Stimulated activated CD4-positive, alpha-beta T cell treated with anti-CD3 and anti-CD28 coated beads, Interleukin-2, amount 100 ng/mL, for 48 hours (primary cell): ENCODE measurements around the gene FAIM2.

ENCODE experiments used
- DNase-seq, 2 donors: peaks; one replicate each; pipeline ENCODE4 v3.0.0-alpha.2; 2020

FAIM2 gene

DNA sequence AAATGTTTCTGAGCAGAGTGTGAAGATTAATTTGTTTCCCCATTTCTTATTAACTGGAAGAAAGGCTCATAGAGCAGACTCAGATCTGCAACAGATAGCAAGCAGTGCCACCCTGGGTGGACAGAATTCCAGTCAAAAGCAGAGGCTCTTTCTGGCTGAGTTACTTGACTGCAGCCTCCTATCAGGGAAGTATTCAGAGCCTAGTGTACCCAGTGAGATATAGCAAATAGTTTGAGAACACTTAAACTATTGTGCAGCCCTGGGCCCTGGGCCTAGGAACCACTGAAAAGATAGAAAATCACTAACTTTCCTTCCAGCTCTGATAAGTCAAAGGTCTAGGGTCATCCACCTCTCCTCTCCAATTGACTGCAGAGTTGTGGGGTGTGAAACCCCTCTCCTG, 35.6 kb upstream of the FAIM2 start:
- no peak for DNase-seq

DNA sequence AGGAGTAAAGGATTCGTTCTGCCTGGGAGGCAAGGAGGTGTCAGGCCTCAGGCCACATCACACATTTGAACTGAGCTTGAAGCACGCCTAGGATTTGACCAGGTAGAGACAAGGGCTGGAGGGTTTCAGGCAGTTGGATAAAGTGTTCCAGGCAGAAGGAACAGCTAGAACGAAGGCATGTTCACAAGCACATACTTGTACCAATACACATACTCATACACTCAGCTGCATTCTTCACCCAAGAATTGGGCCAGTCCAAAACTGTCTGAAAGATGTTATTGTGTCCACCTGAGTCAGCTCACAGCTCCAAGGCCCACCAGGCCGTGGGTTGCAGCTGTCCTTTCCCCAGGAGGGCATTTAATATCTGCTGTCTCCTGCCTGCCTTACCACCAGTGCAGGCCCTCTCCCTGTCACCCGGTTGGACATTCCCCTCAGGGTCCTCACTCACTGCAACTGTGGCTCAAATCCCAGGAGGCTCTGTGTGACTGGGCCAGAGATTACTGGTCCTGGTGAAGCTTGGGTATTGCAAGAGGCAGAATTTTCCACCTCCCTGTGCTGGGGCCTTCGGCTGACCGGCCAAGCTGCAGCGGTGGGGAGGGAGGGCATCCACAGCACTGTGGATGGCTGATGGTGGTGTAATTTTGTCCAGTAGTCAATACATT, 34.1 kb upstream of the FAIM2 start:
- DNase-seq: no peak

DNA sequence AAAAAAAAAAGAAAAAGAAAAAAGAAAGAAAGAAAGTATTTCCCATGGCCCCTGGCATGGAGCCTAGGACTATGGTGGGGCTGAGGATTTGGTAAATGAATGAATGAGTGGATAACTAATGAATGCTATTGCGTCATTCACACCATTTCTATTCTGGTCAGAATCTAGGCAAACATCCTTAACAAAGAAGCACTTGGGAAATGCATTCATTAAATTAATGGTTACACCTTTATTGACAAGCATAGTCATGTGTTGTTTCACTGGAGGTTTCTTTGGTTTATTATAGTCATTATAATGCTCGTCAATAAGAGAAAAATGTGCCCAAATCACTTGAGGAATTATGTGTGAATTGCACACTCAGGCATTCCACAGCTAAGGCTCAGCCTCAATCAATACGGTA, 33.2 kb upstream of the FAIM2 start:
- DNase-seq: no peak

DNA sequence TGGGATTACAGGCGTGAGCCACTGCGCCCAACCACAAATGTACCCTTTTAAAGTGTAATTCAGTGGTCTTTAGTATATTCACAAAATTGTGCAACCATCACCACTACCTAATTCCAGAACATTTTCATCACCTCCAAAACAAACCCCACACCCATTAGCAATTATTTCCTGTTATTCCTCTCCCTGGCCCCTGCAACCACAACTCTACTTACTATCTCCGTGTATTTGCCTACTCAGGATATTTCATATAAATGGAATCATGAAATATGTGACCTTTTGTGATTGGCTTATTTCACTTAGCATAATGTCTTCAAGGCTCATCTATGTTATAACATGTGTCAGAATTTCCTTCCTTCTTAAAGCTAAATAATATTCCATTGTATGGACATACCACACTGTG, 30.8 kb upstream of the FAIM2 start:
- DNase-seq: no peak

DNA sequence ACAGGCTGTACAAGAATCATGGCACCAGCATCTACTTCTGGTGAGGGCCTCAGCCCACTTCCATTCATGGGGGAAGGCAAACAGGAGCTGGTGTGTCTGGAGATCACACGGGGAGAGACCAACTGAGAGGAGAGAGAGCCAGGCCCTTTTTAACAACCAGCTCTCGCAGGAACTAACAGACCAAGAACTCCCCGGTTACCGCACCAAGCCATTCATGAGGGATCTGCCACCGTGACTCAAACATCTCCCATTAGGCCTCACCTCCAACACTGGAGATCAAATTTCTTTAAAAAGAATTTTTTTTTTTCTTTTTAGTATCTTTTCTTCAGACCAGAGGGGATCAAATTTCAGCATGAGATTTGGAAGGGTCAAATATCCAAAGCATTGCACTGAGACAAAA, 30.1 kb upstream of the FAIM2 start:
- no peak for DNase-seq

DNA sequence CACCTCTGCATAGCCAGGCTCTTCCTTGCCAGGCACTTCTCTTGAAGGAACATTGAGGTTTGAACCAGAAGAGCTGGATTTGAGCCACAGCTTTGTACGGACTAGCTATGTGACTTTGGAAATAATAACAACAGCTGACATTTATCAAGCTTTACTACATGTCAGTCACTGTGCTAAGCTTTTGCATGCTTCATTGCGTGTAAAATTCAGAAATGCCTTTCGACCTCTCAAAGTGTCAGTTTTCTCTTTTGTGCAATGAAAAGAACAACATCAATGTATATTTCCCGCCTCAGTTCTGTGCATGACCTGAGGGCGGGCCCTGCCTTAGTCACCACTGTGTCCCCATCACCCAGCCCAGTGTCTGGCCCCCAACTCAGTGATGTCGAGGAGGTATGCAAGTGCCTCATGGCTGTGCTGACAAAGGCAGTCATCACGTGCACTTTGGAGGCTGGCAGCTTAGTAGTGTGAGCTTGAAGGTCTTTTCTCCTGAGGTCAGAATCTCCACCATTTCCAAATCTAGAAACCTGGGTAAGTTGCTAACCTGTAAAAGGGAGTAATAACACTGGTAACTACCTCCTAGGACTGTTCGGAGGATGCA, 28.9 kb upstream of the FAIM2 start:
- no peak for DNase-seq

DNA sequence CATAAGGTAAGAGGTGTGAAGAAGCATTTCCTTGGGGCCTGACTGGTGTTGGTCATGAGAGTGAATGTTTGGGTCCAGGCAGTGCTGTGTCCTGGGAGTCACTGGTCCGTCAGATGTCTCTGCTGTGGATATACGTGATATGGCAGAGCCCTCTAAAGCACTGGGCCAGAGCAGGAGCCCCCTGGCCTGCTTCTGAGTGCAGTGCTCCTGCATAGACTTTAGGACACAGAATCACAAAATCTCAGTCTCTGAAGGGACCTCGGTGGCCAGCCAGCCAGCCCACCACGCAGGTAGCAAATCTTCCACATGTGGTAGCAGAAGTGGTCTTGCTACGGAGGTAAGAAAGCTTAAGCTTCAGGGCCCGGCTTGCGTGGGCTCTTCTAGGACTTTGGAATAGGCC, 28.3 kb upstream of the FAIM2 start:
- DNase-seq: no peak

DNA sequence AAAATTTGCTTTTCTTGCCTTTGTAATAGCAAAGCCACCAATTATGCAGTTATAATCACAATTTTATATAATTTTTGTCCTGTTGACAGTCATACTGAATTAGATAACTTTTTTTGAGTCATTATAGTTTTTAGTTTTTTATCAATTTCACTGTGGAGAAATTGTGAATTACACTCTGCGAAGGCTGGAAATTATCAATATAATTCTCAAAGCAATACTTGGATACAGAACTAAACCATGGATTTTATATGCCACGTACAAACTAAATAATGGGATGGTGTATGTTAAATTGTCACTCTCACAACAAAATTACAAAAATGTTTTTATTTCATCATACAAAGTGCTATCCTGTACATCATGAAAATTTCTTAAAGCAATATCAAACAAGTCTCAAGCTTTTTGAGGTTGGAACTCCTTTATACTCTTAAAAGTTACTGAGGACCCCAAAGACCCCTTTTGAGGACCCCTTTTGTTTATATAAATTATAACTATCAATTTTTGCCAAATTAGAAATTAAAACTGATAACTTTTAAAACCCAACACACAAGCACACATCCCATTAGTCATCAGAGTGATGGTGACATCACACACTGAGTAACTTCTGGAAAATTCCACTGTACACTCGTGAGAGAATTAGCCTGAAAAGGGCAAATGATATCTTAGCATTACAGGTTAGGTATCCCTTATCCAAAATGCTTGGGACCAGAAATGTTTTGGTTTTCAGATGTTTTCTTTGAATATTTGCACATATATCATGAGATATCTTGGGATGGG, 27.0 kb upstream of the FAIM2 start:
- no peak for DNase-seq

DNA sequence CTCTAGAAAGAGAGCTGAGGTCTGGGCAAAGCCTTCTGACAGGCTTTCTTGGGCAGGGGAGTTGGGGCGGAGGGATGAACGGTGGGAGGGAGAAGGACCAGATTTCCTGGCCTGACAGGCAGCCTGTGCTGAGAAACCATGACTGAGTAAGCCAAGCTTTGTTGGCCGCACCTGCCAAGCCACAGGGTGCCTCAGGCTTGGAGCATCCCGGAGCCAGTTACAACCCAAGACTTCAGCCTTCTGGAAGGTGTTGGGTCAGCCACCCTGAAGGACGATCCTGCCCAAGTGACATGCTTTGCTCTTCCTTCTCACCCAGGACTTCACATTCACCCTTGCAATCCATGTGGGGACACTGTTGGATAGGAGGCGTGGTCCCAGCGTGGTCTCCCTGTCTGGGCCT, 25.9 kb upstream of the FAIM2 start:
- DNase-seq: no peak

DNA sequence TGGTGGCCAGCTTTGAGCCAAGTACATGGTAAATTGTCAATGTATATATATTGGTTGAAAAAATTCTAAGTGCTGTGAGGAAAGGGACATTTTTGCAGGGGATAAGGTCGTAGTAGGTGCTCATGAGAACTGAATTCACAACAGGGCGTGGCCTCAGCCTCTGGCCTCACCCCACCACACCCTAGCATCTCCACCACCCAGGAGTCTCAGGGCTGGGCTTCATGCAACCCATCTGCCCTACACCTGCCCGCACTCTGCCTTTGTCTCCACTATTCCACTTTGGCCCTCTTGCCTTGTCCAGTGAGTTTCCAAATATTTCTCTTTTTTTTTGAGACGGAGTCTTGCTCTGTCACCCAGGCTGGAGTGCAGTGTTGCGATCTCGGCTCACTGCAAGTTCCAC, 24.8 kb upstream of the FAIM2 start:
- no peak for DNase-seq

DNA sequence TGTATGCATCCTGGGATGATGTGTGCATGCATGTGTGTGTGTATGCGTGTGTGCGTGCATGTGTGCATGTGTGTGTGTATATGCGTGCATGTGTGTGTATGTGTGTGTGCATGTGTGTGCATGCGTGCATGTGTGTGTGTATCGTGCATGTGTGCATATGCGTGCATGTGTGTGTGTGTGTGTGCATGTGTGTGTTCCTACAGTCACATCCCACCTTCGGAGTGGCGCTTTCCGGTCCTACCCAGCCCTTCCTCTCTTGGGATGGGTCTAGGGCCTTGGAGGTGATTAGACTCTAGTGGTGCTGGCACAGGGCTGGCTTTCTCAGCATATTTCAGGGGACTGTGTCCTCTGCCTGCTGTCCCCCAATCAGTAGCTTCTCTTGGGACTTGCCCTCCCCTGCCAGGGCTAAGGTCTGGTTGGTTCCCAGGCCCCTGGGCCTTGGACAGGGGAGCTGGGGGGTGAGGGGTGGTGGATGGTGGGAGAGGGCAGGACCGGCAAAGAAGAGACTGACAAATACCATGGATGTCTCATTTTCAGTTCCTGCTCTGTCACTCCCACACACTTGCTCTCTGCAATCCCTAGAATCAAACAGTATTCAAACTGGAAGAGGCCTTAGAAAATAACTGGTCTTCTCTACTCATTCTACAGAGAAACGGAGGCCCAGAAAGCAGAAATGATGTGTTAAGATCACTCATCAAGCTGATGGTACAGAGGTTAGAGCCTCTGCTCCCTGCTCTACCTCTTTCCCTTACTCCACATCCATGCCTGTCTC, 21.9 kb upstream of the FAIM2 start:
- DNase-seq: no peak

DNA sequence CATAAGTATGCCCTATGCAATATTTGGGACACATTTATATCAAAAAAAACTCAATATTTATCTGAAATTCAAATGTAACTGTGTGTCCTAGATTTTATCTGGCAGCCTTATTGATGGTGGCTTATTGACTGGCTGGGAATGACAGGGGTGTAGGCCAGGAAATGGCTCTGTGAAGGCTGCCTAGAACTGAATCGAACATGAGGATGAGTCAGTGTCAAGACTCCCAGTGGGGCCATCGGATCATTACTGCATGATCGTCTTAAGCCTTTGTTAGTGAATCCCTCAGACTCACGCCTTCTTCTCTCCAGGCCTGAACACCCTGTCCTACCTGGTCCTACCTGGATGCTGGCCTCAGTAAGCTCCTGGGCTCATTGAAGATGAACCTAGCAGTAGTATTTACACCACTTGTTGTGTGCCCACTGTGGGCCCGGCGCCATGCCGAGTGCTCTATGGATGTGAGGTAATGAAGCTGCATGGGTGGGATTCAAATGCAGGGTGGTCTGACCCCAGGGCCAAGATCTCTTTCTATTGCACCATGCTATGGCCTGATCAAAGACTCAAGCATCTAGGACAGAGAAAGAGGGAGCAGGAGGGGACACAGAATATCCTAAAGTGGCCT, 21.0 kb upstream of the FAIM2 start:
- DNase-seq: no peak

DNA sequence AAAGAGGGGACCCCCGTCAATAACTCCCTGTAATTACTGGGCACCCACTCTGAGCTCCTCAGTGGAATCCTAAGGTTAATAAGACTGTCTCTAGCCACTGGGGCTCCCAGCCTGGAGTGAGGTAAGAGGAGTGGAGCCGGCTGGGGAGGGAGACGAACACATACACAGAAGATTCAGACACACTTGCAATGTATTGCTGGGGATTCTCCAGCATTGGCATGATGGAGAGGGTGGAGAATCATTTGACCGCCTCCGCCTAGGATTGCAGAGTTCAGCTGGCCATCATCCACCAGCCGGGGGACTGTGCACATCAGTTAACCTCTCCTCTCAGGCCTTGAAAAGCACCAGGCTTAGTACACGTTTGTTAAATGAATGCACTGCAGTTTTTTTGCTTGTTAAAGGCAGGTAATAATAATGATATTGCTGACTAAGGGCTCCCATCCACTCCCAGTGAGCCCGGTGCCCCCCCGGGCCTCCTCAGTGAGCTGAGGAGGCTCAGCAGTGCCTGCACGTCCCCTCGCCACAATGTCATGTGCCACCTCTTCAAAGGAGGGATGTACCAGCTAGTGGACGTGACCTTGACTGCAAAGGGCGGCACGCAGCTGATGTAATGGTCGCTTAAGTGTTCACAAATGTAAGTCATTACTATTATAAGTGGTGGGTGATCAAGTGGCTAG, 20.3 kb upstream of the FAIM2 start:
- DNase-seq: no peak

DNA sequence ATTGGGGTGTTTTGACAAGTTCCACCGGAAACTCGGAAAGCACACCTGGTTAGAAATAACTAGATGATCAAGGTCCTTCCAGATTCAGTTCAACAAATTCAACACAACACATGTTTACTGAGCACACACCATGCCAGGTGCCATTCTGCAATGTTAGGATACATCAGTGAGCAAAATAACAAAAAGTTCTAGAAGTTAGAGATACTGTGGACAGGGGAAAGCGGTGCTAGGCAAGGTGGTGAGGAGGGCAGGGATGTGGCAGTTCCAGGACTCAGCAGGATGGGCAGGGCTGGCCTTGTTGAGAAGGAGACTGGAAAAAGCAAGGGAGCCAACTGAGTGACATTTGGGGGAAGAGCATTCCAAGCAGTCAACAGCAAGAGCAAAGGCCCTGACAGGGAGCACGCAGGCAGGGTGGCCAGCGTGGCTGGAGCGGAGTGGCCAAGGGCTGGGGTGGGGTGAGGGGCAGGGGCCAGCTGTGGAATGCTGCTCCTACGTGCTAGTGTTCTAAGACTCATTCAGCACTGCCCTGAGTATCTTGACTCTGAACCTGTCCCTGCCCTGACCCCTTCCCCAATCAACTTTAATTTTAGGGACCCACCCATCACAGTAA, 19.4 kb upstream of the FAIM2 start:
- DNase-seq: no peak

DNA sequence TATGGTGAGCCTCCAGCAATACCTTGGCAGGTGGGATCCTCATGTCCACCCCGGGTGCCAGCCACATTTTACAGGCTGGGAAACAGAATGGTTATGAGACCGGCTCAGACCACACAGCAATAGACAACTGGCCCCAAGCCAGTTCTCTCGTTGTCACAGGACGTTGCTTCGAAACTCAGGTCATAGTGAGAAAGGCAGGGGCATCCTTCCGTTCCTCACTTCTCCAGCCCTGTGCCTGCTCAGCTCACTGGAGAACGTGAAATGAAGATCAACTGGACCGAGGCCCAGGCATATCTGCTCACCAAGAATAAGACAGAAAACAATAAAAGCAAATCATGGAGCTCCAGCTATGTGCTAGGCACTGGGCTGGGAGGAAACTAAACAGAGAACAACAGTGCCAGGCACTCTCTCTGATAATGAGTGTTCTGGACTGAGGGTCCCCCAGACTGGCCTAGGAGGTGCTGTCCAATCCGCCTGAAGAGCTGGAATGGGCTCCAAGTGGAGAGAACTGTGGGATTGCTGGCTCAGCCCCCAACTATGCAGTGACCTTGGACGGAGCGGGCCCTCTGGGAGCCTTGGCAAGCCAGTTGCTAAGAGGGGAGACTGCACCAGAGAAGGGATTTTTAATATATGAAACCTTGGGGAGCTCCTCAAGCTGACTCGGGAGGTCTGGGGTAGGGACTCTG, 18.8 kb upstream of the FAIM2 start:
- DNase-seq: no peak

DNA sequence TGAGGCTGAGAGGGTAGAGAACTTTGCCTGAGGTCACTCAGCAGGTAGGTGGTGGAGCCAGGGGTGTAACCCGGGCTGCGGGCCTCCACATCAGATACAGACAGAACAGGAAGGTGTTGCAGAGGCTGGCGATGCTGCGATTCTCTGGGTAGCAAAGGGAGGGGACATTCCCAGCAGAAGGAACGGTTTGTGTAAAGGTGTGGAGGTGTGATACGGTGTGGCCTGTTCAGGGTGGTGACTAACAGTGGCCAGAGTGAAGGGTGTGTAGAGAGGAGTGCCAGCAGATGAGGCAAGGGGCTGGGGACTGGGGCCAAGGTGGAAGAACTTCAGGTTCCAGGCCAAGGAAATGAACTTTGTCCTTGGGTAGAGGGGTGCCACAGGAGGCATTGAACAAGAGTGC, 18.2 kb upstream of the FAIM2 start:
- no peak for DNase-seq

DNA sequence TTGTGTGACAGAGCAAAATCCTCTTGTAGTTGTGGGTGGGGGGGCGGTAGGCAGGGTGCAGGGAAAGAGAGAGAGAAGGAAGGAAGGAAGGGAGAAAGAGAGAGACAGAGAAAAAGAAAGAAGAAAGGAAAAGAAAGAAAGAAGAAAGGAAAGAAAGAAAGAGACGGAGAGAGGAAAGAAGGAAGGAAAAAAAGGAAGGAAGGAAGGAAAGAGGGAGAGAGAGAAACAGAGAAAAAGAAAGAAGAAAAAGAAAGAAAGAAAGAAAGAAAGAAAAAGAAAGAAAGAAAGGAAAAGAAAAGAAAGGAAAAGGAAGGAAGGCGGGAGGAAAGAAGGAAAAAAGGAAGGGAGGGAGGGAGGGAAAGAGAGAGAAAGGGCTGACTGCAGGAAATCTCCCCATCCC, 17.6 kb upstream of the FAIM2 start:
- DNase-seq: no peak

DNA sequence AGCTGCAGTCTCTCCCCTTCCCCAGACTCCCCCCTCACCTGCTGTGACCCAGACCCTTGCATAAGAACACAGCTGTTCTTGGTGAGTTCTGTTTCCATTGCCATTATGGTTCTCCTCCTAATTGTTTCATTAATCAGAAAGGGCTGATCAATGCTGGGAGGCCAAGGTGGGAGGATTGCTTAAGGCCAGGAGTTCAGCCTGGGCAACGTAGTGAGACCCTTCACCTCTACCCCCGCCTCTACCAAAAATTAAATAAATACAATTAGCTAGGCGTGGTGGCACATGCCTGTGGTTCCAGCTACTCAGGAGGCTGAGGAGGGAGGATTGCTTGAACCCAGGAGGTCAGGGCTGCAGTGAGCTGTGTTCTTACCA, 17.2 kb upstream of the FAIM2 start:
- DNase-seq: no peak

DNA sequence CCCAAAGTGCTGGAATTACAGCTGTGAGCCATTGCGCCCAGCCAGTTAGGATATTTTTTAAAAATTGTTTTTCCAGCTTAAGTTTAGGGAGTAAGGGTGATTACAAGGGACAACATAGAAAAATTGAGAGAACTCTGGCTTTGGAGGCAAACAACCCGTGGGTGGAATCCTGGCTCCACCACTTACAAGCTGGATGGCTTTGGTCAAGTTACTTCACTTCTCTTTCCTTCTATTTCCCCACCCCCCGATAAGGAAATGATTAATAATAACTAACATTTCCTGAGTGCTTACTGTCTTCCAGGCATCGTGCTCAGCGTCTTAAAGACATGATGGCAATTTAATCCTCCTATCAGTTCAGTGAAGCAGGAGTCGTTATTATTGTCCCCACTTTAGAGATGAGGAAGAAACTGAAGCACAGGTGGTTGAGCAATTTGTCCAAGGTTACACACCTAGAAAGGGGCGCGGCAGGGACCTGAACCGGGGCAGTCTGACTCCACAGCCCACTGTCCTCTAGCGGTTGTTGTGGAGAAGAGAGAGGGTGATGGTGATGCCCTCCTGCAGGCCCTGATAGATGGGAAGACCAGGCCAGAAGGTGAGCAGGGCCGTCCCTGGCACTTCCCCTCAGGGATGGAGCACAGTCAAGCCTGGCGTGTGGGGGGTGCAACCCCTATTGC, 16.7 kb upstream of the FAIM2 start:
- no peak for DNase-seq

DNA sequence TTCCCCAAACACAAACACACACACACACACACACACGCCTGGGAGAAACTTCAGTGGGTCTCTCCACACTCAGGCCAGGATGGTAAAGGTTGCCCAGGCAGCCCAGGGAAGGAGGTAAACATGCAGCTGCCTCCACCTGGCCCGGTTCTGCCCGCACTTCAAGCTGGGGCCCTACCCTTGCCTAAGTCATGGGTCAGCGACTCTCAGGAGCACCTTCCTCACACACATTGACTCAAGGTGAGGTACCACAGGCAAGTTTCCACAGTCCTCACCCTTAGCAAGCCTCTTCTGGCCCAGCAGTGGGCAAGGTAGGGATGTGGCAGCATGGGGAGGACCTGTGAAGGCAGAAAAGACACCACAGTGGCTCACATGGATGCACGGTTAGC, 14.1 kb upstream of the FAIM2 start:
- no peak for DNase-seq

DNA sequence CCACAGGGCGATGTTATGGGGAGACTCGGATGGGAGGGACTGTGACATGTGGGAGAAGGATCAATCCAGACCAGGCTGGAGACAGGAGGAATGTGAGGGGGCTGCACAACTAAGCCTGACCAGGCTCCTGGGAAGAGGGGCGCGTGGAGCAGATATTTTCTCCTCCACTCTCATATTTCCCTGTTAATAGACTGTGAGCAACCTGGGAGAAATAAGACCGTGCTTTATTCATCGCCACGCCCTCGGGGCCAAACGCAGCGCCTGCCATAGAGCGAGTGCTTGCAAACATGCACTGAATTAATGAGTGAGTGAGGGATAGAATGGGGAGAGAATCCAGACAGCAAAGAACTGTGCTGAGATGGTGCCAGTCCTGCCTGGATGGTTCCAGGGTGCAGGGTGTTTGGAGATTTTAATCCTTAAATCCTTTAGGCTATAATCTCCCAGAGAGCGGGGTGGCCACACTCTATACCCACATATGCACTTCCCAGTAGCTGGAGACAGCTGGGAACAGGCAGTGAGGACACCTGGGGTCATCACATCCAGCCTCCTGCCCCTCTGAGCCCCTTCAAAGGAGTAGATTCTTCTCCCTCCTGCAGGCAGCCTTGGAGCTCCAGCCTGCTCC, 13.6 kb upstream of the FAIM2 start:
- DNase-seq: no peak
